ENCODE measurements around the gene RAB11A.

DNA sequence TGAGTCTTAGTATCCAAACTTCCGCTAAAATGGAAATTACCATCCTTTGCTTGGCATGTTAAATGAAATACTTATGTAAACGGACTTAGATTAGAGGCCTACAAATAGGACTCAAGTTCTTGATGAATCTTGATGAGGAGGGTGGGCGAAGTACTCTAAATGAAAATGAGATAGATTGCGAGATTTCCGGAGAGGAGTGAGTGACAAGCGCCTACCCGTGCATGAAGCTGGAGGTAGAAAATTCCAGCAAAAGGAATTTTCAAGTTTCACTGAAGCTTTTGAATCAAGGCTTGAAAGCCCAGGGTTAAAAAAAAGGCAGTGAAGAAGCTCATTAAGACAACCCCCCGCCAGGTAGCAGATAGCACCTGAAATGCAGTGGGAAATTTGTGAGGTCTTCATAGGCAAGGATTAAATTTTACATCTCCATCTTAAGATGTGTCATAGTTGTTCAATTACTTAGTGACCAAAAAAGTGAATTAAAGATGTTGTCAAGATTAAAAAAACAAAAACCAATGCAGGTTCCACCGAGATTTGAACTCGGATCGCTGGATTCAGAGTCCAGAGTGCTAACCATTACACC lies 655 bp upstream of the RAB11A start:
- TF ChIP-seq, protein P1, sequence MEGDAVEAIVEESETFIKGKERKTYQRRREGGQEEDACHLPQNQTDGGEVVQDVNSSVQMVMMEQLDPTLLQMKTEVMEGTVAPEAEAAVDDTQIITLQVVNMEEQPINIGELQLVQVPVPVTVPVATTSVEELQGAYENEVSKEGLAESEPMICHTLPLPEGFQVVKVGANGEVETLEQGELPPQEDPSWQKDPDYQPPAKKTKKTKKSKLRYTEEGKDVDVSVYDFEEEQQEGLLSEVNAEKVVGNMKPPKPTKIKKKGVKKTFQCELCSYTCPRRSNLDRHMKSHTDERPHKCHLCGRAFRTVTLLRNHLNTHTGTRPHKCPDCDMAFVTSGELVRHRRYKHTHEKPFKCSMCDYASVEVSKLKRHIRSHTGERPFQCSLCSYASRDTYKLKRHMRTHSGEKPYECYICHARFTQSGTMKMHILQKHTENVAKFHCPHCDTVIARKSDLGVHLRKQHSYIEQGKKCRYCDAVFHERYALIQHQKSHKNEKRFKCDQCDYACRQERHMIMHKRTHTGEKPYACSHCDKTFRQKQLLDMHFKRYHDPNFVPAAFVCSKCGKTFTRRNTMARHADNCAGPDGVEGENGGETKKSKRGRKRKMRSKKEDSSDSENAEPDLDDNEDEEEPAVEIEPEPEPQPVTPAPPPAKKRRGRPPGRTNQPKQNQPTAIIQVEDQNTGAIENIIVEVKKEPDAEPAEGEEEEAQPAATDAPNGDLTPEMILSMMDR (IDR thresholded peaks at IDR 0.05): no peak
- TF ChIP-seq POLR2A (IDR thresholded peaks at IDR 0.05) (no peak), POLR2AphosphoS5 (IDR thresholded peaks at IDR 0.05) (no peak)
